Activated CD4-positive, alpha-beta T cell treated with anti-CD3 and anti-CD28 coated beads, Interleukin-2, amount 50 U/mL, for 24 hours (primary cell): ENCODE data around the gene ODF4.
"Not testable (repeated sequence)": the region's sequence is repeated elsewhere in the genome, so short reads cannot be mapped to it uniquely, and the experiment has no call there.

Experiments used
- DNase-seq, 2 donors: peaks; one replicate each; pipeline ENCODE4 v3.0.0-alpha.2; 2020; ENCODE audit warnings: low read depth in 1 of 2, low spot score in 1 of 2

ODF4 gene

DNA sequence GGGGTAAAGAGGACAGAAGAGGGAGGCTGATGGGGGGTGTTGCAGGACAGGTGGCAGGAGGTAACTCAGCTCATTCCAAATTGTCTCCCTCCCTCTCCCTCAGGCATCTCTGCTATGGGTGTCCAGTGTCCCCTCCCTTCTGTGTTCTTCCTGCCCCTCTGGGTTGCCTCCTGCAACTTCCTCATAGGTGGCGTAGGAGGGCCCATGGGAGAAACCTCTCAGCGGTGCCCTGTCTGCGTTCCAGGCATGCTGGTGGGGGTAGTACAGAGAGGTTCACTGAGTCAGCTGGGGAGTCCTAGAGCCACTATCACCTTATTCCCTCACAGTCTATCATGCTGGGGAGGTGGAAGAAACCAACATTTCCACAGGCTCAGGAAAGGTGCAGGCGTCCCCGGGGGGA, 14.7 kb upstream of the ODF4 start:
- no peak for DNase-seq

DNA sequence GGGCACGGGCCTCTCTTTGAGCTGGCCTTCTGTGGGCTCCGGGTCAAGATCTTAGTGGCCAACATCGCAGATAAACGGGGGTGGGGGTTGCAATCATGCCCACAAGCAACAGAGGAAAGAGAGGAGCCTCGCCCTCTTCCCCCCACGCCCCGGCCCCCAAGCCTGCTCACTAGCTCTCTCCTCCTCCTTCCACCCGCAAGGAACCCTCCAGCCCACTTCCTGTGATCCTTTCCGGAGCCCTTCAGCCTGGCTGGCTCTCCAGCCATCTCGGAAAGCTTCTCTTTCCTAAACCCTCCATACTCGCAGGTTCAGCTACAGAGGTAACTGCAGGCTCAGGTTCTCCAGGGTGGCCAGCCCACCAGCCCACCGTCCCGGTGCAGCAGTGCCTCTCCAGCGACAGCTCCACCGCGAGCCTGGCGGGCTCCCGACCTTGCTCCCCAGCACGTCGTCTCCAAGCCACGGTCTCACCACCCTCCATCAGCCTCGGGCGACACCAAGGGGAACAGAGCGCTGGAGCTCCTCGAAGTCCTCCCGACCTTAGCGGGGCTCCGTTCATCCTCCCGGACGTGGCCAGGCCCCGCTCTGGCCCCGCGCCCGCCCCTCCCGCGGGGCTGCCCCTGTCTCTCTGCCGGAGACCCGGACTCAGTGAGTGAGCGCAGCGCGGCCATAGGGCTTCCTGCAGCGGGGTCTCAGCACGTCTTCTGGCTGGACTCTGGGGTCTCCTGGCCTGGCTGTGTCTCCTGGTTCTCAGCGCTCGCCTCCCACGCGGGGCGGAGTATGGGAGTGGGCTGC, 12.9 kb upstream of the ODF4 start:
- DNase-seq: no peak

DNA sequence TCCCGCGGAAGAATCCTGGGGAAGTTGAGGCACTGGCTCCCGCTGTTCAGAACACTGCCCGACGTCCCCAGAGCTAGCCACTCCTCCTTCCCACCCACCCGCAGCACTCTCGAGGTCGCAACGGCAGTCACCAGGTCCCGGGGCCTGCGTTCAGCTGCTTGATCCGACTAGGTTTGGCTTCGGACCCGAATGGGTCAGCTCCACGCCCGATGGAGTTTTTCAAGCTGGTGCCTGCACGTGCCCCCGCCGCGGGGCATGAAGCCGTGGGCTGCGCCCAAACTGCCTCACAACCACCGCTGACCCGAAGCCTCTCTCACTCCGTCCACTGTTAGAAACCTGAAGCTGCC, 12.4 kb upstream of the ODF4 start:
- no peak for DNase-seq

DNA sequence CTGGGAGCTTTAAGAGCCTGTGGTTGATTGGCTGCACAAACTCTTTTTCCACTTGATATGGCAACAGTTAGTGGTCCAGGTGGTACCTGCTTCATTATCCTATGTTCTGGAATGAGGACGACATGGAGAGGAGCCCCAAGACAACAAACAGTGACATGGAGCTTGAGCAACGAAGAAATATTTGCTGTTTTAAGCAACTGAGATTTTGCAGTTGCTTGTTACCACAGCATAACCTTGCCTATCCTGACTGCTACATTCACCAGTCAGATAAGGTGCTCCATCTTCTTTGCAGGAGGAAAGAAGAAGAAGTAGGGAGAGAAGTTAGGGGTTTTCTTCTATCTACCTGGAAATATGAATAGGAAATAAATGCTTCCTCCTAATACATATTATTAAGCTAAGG, 7.5 kb upstream of the ODF4 start:
- DNase-seq: no peak

DNA sequence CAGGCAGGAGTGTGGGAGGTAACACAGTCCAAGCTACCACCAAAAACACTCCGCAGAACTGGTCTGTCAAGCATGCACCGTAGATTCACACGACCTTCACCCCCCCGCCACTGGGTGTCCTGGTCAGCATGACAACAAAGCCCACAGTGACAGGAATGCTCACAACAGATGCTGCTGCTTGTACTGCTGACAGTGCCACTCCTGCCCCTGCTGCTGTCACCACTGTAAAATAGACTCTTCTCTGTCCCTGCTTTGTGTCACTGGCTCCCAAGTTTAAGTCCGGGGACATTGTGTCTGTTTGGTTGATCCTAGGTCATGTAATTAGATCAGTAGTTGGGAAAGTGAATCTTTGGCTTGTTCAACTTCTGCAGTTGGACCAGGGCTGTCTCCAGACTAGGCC, 7.0 kb upstream of the ODF4 start:
- no peak for DNase-seq

DNA sequence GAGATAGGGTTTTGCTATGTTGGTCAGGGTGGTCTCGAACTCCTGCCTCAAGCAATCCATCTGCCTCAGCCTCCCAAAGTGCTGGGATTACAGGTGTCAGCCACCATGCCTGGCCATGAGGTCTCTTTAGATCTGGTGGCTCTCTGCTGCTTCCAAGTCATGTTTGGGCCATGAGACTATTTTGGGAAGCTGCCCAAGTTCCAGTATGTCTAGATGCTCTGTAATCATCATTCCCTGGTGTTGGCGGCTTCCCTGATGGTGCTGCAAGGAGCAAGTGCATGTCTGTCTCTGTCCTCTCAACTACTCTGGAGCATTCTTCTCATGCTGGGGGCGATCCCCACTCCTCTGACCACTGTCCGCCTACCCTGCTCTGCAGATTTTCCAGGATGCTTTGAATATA, 6.4 kb upstream of the ODF4 start:
- DNase-seq: no peak

DNA sequence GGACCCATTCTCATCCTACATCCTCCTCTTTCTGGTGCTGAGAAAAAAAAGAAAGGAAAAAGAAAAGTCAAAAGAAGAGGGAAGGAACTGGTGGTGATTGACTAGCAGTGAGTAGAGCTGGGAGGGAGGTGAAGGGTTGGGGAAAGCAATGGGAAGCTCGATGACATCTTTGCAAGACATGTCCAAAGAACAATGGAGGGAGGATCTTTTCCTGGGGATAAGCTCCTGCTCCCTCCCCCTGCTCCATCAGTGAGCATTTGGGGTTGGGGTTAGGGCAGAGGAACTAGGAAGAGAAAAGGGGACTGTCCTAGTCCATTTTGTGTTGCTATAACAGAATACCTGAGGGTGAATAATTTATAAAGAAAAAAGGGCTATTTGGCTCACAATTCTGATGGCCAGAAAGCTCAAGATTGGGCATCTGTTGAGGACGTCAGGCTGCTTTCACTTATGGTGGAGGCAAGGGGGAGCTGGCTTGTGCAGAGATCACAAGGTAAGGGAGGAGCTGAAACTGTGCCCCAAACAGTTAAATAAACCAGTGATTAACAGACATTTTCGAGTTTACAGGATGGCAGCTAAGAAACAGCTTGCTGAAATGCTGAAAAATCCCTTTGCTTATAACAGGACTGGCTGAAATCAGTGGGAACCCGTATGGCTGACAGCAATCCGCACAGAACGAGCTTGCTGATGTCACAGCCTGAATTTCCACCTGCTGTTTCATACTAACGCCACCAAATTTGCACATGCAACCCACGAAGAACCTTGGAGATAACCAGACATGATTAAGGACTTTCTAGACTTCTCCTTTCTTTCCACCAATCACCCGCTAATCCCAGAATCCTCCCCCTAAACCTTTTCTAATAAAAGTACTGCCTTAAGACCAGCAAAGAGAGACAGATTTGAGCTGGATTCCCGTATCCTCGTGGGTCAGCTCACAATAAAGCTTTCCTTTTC, 1.6 kb upstream of the ODF4 start:
- no peak for DNase-seq

DNA sequence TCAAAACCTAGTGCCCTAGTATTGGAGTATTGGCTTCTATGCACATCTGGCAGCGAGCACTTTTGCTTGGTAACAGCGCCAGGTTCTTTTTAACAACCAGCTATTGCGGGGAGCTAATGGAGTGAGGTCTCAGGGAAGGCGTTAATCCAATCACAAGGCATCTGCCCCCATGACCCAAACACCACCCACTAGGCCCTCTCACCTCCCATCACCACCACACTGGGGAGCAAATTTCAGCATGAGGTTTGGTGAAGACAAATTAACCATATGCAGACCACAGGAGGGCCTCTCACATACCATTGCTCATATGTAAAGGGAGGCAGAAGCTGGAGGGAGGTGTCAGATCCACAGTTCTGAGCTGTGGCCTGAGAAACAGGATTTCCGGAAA, 893 bp upstream of the ODF4 start:
- no peak for DNase-seq

DNA sequence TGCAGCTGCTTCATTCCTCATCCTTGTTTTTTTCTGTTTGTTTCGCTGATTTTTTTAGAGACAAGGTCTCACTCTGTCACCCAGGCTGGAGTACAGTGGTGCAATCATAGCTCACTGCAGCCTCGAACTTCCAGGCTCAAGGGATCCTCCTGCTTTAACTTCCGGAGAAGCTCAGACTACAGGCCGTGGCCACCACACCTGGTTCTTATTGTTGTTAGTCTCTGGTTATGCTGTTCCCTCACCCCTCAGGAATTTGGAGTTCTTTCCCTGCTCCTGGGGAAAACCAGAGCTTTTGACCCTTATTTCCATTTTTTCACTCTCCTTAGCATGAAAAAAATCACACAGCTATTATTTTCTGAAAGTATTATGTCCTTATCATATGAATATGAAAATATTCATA, 1.8 kb downstream of the ODF4 start:
- DNase-seq: no peak

GRCh38 chr17:8345052-8345690, 5.5 kb downstream of the ODF4 start:
- DNase-seq: no peak

GRCh38 chr17:8345951-8346665, 6.5 kb downstream of the ODF4 start:
- no peak for DNase-seq

- DNase-seq: not testable (repeated sequence)
Observed at GRCh38 chr17:8347001-8347400, 7.4 kb downstream of the ODF4 start.

- no peak for DNase-seq
Observed at GRCh38 chr17:8350339-8350738, 10.7 kb downstream of the ODF4 start.

- no peak for DNase-seq
Observed at GRCh38 chr17:8353736-8354135, 14.1 kb downstream of the ODF4 start.

GRCh38 chr17:8354236-8354635, 14.6 kb downstream of the ODF4 start:
- no peak for DNase-seq

DNA sequence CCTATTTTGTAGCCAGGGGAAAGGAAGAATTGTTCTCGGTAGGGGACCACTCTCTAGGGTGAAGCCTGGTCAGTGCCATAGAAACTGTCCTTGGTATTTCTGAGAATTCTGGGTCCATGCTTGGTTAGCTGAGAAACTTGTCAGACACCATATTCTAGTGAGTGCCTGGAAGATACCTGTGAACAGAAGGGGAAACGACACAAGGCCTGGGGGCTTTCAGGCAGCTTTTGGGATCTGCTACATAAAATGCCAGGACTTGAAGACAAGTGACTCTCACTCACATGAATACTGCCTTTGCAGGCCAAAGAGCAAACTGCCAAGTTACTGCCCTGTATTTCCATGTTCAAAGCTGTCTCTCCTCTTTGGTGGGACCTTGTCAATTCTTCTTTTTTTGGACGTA, 18.3 kb downstream of the ODF4 start:
- no peak for DNase-seq

- no peak for DNase-seq
Observed at GRCh38 chr17:8359769-8360168, 20.1 kb downstream of the ODF4 start.

DNA sequence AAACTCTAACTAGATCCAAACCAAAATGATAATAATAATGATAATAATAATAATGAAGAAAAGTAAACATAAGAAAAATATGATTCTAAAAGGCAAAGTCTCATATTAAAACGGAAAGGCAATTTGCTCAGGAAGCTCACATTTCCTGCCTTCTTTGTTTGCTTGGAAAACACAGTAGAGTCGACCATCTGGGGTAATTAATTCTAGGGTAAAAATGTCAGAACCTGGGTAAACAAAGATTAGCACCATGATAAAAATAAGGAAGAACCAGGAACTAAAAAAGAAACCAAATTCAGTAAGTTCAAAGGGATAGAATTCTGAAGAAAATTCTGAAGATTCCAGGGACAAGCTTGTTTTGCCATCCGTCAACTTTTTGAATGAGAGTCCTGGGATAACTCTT, 20.6 kb downstream of the ODF4 start:
- DNase-seq: no peak

DNA sequence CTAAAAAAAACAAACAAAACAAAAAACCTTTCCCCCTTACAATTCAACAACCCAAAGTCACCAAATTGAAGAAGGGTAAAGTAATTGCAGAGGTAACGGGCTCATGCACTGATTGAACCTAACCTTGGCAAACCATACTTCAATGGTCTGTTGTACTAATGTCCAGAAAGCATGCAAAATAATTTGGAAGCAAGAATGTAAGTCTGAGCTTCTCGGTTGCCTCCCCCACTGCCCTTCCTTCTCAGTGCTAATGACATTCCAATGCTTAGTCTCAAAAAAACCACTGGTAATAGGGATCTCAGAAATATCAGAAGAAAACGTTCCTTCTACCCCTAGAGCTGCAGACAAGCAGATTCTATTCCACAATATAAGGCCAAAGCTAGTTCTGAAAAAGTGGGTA, 21.1 kb downstream of the ODF4 start:
- DNase-seq: no peak

GRCh38 chr17:8362651-8363332, 23.2 kb downstream of the ODF4 start:
- no peak for DNase-seq

DNA sequence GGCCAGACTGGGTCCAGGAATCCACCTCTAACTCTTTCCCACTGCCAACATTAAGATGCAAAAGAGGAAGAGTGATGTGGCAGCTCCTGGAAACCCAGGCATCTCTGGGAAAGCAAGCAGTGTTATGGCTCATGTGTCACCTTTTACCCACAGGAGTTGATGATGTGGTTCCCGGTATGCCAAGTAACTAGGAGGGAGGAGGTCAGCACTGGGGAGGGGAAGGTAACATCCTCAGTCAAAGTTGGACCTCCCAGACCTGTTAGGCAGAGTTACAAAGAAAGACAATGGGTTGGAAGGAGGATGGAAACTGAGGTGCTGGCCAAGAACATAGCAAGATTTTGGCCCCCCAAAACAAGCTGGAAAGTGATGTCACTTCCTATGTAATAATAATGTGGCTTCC, 25.5 kb downstream of the ODF4 start:
- DNase-seq: no peak
